ENCODE data around the gene ZNF148.

ZNF148 gene

DNA sequence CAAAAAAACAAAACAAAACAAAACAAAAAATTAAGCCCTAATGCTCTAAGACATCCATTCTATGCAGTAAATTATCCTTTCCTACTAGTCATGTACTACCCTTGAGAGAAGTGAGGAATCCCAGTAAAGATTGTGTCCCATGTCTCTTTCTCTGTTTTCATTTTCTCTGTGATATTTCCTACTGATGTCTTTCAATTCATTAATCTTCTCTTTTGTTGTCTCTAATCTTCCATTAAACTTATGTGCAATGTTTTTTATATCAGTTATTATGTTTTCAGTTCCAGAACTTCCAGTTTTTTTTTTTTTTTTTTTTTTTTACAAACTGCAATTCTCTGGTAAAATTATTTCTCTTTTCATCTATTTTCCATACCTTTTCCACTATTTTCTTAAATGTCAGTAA is 118.5 kb downstream of the ZNF148 start:
- H3K36me3 ChIP-seq, result peaks cover 0 to 4% (median 0%) of the 10 kb centered on the region in 3 donors
- intact Hi-C loops (cut with DNase I; ENCODE audit: low total_unique reads), result no loop called here
- no peak for DNase-seq
- no peaks in the 10 kb centered on the region for H3K9me3 ChIP-seq
- no peak overlapping the region for H3K4me3 ChIP-seq
- H3K4me1 ChIP-seq, result no peaks in the 10 kb centered on the region
- TF ChIP-seq, protein P1, sequence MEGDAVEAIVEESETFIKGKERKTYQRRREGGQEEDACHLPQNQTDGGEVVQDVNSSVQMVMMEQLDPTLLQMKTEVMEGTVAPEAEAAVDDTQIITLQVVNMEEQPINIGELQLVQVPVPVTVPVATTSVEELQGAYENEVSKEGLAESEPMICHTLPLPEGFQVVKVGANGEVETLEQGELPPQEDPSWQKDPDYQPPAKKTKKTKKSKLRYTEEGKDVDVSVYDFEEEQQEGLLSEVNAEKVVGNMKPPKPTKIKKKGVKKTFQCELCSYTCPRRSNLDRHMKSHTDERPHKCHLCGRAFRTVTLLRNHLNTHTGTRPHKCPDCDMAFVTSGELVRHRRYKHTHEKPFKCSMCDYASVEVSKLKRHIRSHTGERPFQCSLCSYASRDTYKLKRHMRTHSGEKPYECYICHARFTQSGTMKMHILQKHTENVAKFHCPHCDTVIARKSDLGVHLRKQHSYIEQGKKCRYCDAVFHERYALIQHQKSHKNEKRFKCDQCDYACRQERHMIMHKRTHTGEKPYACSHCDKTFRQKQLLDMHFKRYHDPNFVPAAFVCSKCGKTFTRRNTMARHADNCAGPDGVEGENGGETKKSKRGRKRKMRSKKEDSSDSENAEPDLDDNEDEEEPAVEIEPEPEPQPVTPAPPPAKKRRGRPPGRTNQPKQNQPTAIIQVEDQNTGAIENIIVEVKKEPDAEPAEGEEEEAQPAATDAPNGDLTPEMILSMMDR (IDR thresholded peaks at IDR 0.05), result no peak
- H3K27me3 ChIP-seq, result no peaks in the 10 kb centered on the region
- no peak overlapping the region for H3K27ac ChIP-seq

DNA sequence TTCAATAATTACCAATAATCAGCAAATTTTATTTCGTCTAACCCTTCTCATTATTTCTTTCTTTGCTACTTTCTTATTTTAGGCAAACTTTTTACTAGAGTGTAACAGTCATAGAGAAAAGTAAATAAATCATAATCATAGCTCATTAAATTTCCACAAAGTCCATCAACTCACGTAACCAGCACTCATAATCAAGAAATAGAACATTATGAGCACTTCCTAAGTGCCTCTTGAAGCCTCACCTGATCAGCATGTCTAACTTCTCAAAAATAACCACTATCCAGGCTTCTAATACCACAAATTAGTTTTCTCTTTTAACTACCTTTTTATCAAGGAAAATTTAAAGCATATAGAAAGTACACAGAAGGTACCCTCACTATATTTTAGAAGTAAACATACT is 124.2 kb downstream of the ZNF148 start:
- DNase-seq, result no peak
- Histone ChIP-seq H3K36me3 (no peaks in the 10 kb centered on the region), H3K27ac (no peak overlapping the region), H3K4me1 (no peaks in the 10 kb centered on the region), H3K9me3 (no peaks in the 10 kb centered on the region), H3K27me3 (no peaks in the 10 kb centered on the region), H3K4me3 (no peak overlapping the region)
- intact Hi-C loops (cut with DNase I; ENCODE audit: low total_unique reads), result no loop called here
- TF ChIP-seq, protein P1 (IDR thresholded peaks at IDR 0.05), result no peak

DNA sequence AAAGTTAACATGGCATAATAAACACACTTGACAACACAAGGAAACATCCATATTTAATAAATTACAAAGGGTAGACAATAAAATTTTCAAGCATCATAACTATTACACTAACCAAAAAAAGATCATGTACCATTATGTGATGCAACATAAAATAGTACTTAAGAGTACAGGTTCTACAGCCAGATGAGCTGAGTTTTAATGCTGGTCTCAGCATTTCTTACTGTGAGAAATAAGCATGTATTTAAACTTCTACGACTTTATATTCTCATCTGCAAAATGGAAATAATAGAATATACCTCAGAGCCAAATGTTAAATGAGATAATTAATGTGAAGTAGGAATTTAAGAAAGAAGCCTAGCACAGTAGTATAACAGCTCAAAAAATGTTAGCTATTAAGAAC is 128.9 kb downstream of the ZNF148 start:
- Histone ChIP-seq H3K4me1 (no peaks in the 10 kb centered on the region), H3K9me3 (no peaks in the 10 kb centered on the region), H3K4me3 (no peak overlapping the region), H3K27ac (no peak overlapping the region), H3K36me3 (no peaks in the 10 kb centered on the region), H3K27me3 (no peaks in the 10 kb centered on the region)
- TF ChIP-seq, protein P1 (IDR thresholded peaks at IDR 0.05), result no peak
- no peak for DNase-seq
- intact Hi-C loops (cut with DNase I; ENCODE audit: low total_unique reads), result no loop called here

DNA sequence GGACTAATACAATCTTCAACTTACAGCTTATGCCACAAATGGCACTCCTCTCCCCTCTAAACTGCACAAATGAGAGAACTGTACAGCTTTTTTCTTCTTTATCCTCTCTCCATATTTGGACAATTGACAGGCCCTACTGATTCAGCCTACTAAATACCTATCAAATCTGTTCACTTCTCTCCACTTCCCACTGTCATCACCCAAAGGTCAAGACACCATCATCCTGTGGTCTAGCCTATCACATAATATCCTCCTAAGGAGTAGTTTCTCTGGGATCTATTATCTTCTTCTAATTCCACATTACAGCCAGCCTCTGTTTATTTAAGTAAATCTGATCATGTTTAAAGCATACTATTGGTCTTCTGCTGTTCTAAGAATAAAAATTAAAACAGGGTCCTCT is 129.6 kb downstream of the ZNF148 start:
- Histone ChIP-seq H3K4me1 (no peaks in the 10 kb centered on the region), H3K36me3 (peaks cover 0 to 1% (median 0%) of the 10 kb centered on the region in 3 donors), H3K9me3 (no peaks in the 10 kb centered on the region), H3K27ac (no peak overlapping the region), H3K27me3 (no peaks in the 10 kb centered on the region), H3K4me3 (no peak overlapping the region)
- no peak for DNase-seq
- intact Hi-C loops (cut with DNase I; ENCODE audit: low total_unique reads), result no loop called here
- TF ChIP-seq, protein P1 (IDR thresholded peaks at IDR 0.05), result no peak

DNA sequence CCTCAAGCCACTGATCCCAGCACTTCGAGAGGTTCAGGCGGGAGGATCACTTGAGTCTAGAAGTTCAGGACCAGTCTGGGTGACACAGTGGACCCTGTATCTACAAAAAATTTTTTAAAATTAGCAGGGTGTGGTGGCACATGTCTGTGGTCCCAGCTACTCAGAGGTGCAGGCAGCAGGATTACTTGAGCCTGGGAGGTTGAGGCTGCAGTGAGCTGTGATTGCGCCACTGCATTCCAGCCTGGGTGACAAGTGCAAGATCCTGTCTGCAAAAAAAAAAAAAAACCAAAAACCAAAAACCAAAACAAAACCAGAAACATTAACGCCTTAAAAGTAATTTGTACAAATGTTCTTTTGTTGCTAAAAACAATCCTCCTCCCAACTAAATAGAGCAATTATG is 134.6 kb downstream of the ZNF148 start:
- no peak overlapping the region for H3K27ac ChIP-seq
- no peaks in the 10 kb centered on the region for H3K27me3 ChIP-seq
- H3K36me3 ChIP-seq, result peaks cover 0 to 9% (median 0%) of the 10 kb centered on the region in 3 donors
- H3K4me3 ChIP-seq, result no peak overlapping the region
- intact Hi-C loops (cut with DNase I; ENCODE audit: low total_unique reads), result no loop called here
- no peaks in the 10 kb centered on the region for H3K9me3 ChIP-seq
- DNase-seq, result no peak
- TF ChIP-seq, protein P1 (IDR thresholded peaks at IDR 0.05), result no peak
- H3K4me1 ChIP-seq, result no peaks in the 10 kb centered on the region

DNA sequence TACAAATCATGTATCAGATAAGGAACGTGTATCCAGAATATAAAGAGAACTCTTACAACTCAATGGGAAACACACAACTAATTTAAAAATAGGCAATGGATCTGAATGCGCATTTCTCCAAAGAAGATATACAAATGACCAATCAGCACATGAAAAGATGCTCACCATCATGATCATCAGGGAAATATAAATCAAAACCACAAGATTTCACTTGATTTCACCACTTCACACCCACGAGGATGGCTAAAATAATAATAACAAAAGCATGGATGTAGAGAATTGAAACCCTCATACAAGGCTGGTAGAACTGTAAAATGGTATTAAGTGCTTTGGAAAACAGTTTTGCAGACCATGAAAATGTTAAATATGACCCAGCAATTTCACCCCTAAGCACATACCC is 135.9 kb downstream of the ZNF148 start:
- Histone ChIP-seq H3K27ac (no peak overlapping the region), H3K27me3 (no peaks in the 10 kb centered on the region), H3K4me3 (no peak overlapping the region), H3K9me3 (no peaks in the 10 kb centered on the region), H3K4me1 (no peaks in the 10 kb centered on the region), H3K36me3 (peaks cover 0 to 9% (median 0%) of the 10 kb centered on the region in 3 donors)
- no peak for DNase-seq
- TF ChIP-seq, protein P1 (IDR thresholded peaks at IDR 0.05), result no peak
- intact Hi-C loops (cut with DNase I; ENCODE audit: low total_unique reads), result no loop called here

Measured in tibial artery (tissue), 4 donors.